SK-N-SH (cell line): Measurements from ENCODE around the gene TBC1D5. TPM values are rescaled to one million over a fixed set of nuclear protein-coding genes. Genes with fewer than 3 reads are reported as not detected.

Experiments used
- CTCF ChIA-PET: fragments of 300-600, 350-600 bp; formaldehyde crosslinking; extraction: SDS; loops from one replicate; lab custom pipeline; 2021; lab: Yijun Ruan, JAX
- POLR2A ChIA-PET: fragments of 350-600 bp; sonication (Branson Sonifier 250); formaldehyde crosslinking; extraction: SDS; loops from one replicate; lab custom pipeline; 2020; ENCODE audit warnings: antibody characterized with exemption, inconsistent platforms; lab: Yijun Ruan, JAX
- DNase-seq: peaks from one replicate; pipeline ENCODE4 v3.0.0; 2012
- H2AFZ ChIP-seq: fragments of 200-600 bp; sonication (generic); 2 replicates; pipeline ENCODE4 v1.8.1; 2016; ENCODE audit warnings: antibody characterized with exemption, mild to moderate bottlenecking, low read depth
- H3F3A ChIP-seq: fragments of 200-600 bp; sonication (generic); replicated peaks from 2 replicates; pipeline ENCODE3; 2016; ENCODE audit warnings: antibody characterized with exemption, mild to moderate bottlenecking; ENCODE audit not compliant: insufficient read depth
- H3K27ac ChIP-seq, 2 experiments: fragments of 200-500 bp in 1 of 2; fragments of 200-600 bp in 1 of 2; sonication (Bioruptor generic) in 1 of 2; sonication (generic), shearing (Covaris generic) in 1 of 2; 2 replicates each; pipeline versions ENCODE4 v1.5.1 to v1.6.1; 2014 to 2016; ENCODE audit warnings: low read depth in 2 of 2, inconsistent platforms in 1 of 2, low read length in 1 of 2, mild to moderate bottlenecking in 1 of 2, mixed read lengths in 1 of 2
- H3K27me3 ChIP-seq: fragments of 200-600 bp; sonication (generic), shearing (Covaris generic); 2 replicates; pipeline ENCODE4 v1.6.1; 2016; ENCODE audit warnings: mixed run types; ENCODE audit not compliant: insufficient read depth
- H3K36me3 ChIP-seq, 2 experiments: fragments of 200-500 bp in 1 of 2; fragments of 200-600 bp in 1 of 2; sonication (Bioruptor generic) in 1 of 2; sonication (generic) in 1 of 2; replicated peaks in 1 of 2; 2 replicates each; pipeline versions ENCODE3 to v1.5.1; 2014 to 2016; ENCODE audit warnings: low read length in 1 of 2, mild to moderate bottlenecking in 1 of 2; ENCODE audit not compliant: insufficient read depth in 2 of 2, control insufficient read depth in 1 of 2
- H3K4me1 ChIP-seq, 2 experiments: fragments of 200-500 bp in 1 of 2; fragments of 200-600 bp in 1 of 2; sonication (Bioruptor generic) in 1 of 2; sonication (generic), shearing (Covaris generic) in 1 of 2; 2 replicates each; pipeline versions ENCODE4 v1.5.1 to v1.6.1; 2014 to 2016; ENCODE audit warnings: low read depth in 1 of 2, low read length in 1 of 2, mixed run types in 1 of 2; ENCODE audit not compliant: insufficient read depth in 2 of 2, control insufficient read depth in 1 of 2
- H3K4me2 ChIP-seq: fragments of 200-600 bp; sonication (generic), shearing (Covaris generic); 2 replicates; pipeline ENCODE4 v1.6.1; 2017; ENCODE audit warnings: mixed run types
- H3K4me3 ChIP-seq, 2 experiments: fragments of 200-500 bp in 1 of 2; fragments of 200-600 bp in 1 of 2; sonication (Bioruptor generic) in 1 of 2; sonication (generic), shearing (Covaris generic) in 1 of 2; 2 replicates each; pipeline versions ENCODE4 v1.5.1 to v1.8.1; 2014 to 2016; ENCODE audit warnings: low read depth in 2 of 2, inconsistent platforms in 1 of 2, low read length in 1 of 2, mild to moderate bottlenecking in 1 of 2, mixed read lengths in 1 of 2, moderate library complexity in 1 of 2
- H3K79me2 ChIP-seq: fragments of 200-600 bp; sonication (generic); 2 replicates; pipeline ENCODE4 v1.8.1; 2017; ENCODE audit warnings: mild to moderate bottlenecking; ENCODE audit not compliant: insufficient read depth
- H3K9ac ChIP-seq: fragments of 200-600 bp; sonication (generic); 2 replicates; pipeline ENCODE4 v1.6.1; 2017; ENCODE audit warnings: mixed run types
- H3K9me2 ChIP-seq: fragments of 200-600 bp; sonication (generic); 2 replicates; pipeline ENCODE4 v1.6.1; 2017; ENCODE audit warnings: mixed run types
- H3K9me3 ChIP-seq: fragments of 200-600 bp; sonication (generic); 2 replicates; pipeline ENCODE4 v1.6.1; 2017; ENCODE audit warnings: mixed run types, mild to moderate bottlenecking, moderate library complexity
- H4K20me1 ChIP-seq: fragments of 200-600 bp; sonication (generic); 2 replicates; pipeline ENCODE4 v1.6.1; 2017; ENCODE audit warnings: mild to moderate bottlenecking, mixed run types; ENCODE audit not compliant: insufficient read depth
- CHD2 ChIP-seq: fragments of 150-350 bp; IDR thresholded peaks from 2 replicates; pipeline ENCODE4 v1.6.1; 2018; ENCODE audit warnings: low read length; ENCODE audit not compliant: partially characterized antibody
- EP300 ChIP-seq, 2 experiments: IDR thresholded peaks; 2 replicates each; pipeline versions ENCODE4 v1.4.0 to v1.6.1; 2012; ENCODE audit warnings: borderline replicate concordance in 1 of 2, low read depth in 1 of 2, low read length in 1 of 2
- FOSL2 ChIP-seq: IDR thresholded peaks from 2 replicates; pipeline ENCODE4 v1.4.0; 2012; ENCODE audit warnings: low read depth, mild to moderate bottlenecking, moderate library complexity, borderline replicate concordance
- FOXM1 ChIP-seq: IDR thresholded peaks from 2 replicates; pipeline ENCODE4 v1.4.0; 2012; ENCODE audit warnings: low read depth, mild to moderate bottlenecking
- GABPA ChIP-seq: IDR thresholded peaks from 2 replicates; pipeline ENCODE4 v1.4.0; 2012; ENCODE audit warnings: low read depth, mild to moderate bottlenecking
- JUND ChIP-seq: IDR thresholded peaks from 2 replicates; pipeline ENCODE4 v1.4.0; 2012
- MXI1 ChIP-seq: IDR thresholded peaks from 2 replicates; pipeline ENCODE4 v1.6.1; 2012; ENCODE audit warnings: mild to moderate bottlenecking, low read depth, low read length, improper control_type of control experiment
- NFIC ChIP-seq: IDR thresholded peaks from 2 replicates; pipeline ENCODE4 v1.4.0; 2012; ENCODE audit warnings: borderline replicate concordance
- POLR2AphosphoS5 ChIP-seq: IDR thresholded peaks from 2 replicates; pipeline ENCODE4 v1.6.1; 2012; ENCODE audit warnings: low read depth, low read length
- SMC3 ChIP-seq: IDR thresholded peaks from 2 replicates; pipeline ENCODE4 v1.6.1; 2012; ENCODE audit warnings: low read depth, low read length, improper control_type of control experiment
- USF1 ChIP-seq: IDR thresholded peaks from 2 replicates; pipeline ENCODE4 v1.4.0; 2012; ENCODE audit warnings: low read depth, borderline replicate concordance
- WGBS: methylation state at CpG from one replicate; pipeline ENCODE4 v1.1.6; 2017; ENCODE audit warnings: low lambda C conversion rate; 5-methylcytosine and 5-hydroxymethylcytosine counted together
- polyA plus RNA-seq, 3 experiments: library from polyadenylated mRNA; depleted of rRNA; stranded (reverse); fragments of >200 nt; gene quantifications; 2 replicates each; pipeline ENCODE4 v1.2.3, GENCODE V29; 2012
- TF ChIP-seq, protein P1 (sequence below): IDR thresholded peaks from 2 replicates; pipeline ENCODE4 v1.4.0; 2012; ENCODE audit warnings: low read depth, borderline replicate concordance

The TBC1D5 gene
- polyA plus RNA-seq, 1 of the 3 experiments (the other 2 are of a cell fraction): 19.5 TPM

DNA sequence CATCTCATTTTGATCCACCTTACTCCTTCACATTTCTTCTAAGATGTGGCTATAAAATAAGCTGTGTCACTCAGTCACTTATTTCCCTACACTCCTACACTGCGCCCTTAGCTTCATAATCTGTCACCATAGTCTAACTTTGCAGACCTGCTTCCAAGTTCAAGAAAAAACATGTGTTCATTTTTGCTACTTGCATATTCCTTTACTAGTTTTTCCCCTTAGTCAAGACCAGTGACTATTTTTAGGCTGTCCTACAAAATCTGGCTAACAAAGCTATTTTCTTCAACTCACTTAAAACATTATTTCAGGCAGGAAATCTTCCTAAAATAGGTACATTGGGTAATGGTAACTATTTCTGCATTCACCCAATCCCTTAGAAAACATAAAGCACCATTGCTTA is 272.5 kb downstream of the TBC1D5 start (continued):
- no peak for TF ChIP-seq CHD2
- TF ChIP-seq FOXM1: no peak
- TF ChIP-seq FOSL2: no peak
- no peak for TF ChIP-seq USF1
- no peak for TF ChIP-seq JUND
- TF ChIP-seq, all 33 proteins: peak for 0

GRCh38 chr3:17469520-17469919 is 272.9 kb downstream of the TBC1D5 start:
- Histone ChIP-seq H2AFZ (no peak overlapping the region), H3K9me2 (no peaks in the 10 kb centered on the region), H3K9ac (no peak overlapping the region), H4K20me1 (no peaks in the 10 kb centered on the region), H3K4me2 (no peak overlapping the region), H3K27ac (no peak overlapping the region), H3K27me3 (no peaks in the 10 kb centered on the region), H3K36me3 (peaks cover 0 to 3% of the 10 kb centered on the region in 2 experiments), H3K79me2 (no peaks in the 10 kb centered on the region; the same call in 1 of the 2 replicates), H3K9me3 (no peaks in the 10 kb centered on the region), H3K4me1 (no peaks in the 10 kb centered on the region; a peak in 1 of 4 replicates), H3F3A (peaks cover 1% of the 10 kb centered on the region), H3K4me3 (no peak overlapping the region)
- ChIA-PET POLR2A (no interaction called here), CTCF (interaction anchor here (0.6 to 1.4 kb wide), 3 partner anchors 11 to 161 kb away, joined by 3 to 4 read pairs (median 3); no protein-coding TSS in a partner anchor)
- WGBS: 84% methylated on average over 3 of the region's 3 CpGs
- DNase-seq: no peak
- 0 out of 2 replicates have a peak, but pooled peaks have one; percentile 5 for TF ChIP-seq FOSL2
- TF ChIP-seq GABPA: no peak
- TF ChIP-seq POLR2AphosphoS5: no peak

DNA sequence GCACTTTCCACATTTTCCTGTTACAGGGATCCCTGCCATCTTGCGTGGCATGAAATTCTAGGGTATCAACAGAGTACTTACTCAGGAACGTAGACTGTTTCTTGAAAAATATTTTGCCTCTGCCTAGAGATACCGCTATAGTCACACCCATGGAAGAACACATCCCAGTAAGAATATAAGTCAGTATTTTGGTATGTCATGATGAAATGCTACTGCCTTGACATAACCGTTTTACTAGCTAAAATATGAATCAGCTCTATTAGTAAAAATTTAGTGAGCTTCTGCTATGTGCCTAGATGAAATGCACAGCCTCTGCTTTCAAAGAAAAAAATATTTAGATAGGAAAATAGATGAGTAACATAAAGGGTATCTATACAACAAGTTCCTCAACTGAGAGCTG is 276.4 kb downstream of the TBC1D5 start:
- Histone ChIP-seq H4K20me1 (no peaks in the 10 kb centered on the region), H3K4me2 (no peak overlapping the region), H3K9me2 (no peaks in the 10 kb centered on the region), H3K36me3 (peaks cover 0 to 5% of the 10 kb centered on the region in 2 experiments), H3K9ac (no peak overlapping the region), H2AFZ (no peak overlapping the region), H3K27me3 (no peaks in the 10 kb centered on the region)
- 91% methylated on average over 4 of the region's 4 CpGs for WGBS
- POLR2A ChIA-PET: no interaction called here
- TF ChIP-seq NFIC: no peak
- TF ChIP-seq, protein P1, sequence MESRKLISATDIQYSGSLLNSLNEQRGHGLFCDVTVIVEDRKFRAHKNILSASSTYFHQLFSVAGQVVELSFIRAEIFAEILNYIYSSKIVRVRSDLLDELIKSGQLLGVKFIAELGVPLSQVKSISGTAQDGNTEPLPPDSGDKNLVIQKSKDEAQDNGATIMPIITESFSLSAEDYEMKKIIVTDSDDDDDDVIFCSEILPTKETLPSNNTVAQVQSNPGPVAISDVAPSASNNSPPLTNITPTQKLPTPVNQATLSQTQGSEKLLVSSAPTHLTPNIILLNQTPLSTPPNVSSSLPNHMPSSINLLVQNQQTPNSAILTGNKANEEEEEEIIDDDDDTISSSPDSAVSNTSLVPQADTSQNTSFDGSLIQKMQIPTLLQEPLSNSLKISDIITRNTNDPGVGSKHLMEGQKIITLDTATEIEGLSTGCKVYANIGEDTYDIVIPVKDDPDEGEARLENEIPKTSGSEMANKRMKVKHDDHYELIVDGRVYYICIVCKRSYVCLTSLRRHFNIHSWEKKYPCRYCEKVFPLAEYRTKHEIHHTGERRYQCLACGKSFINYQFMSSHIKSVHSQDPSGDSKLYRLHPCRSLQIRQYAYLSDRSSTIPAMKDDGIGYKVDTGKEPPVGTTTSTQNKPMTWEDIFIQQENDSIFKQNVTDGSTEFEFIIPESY: no peak
- no peak for TF ChIP-seq CHD2
- TF ChIP-seq SMC3: no peak
- TF ChIP-seq EP300 (IDR thresholded peaks at IDR 0.05; ENCODE audit: borderline replicate concordance in 1 of 2, low read depth in 1 of 2, low read length in 1 of 2): no peak
- no peak for TF ChIP-seq MXI1
- TF ChIP-seq, all 33 proteins: peak for 0
- H3K79me2 ChIP-seq: no peaks in the 10 kb centered on the region
- CTCF ChIA-PET: no interaction called here
- DNase-seq: no peak
- H3K9me3 ChIP-seq: no peaks in the 10 kb centered on the region
- H3K4me3 ChIP-seq: no peak overlapping the region
- H3K27ac ChIP-seq: no peak overlapping the region
- no peaks in the 10 kb centered on the region; a peak in 1 of 4 replicates for H3K4me1 ChIP-seq
- H3F3A ChIP-seq: no peaks in the 10 kb centered on the region
